ENCODE data around the gene BRINP3.
"Not testable (repeated sequence)": the region's sequence is repeated elsewhere in the genome, so short reads cannot be mapped to it uniquely, and the experiment has no call there.

The BRINP3 gene

GRCh38 chr1:190176776-190177175, 300.9 kb downstream of the BRINP3 start:
- no peak for DNase-seq

DNA sequence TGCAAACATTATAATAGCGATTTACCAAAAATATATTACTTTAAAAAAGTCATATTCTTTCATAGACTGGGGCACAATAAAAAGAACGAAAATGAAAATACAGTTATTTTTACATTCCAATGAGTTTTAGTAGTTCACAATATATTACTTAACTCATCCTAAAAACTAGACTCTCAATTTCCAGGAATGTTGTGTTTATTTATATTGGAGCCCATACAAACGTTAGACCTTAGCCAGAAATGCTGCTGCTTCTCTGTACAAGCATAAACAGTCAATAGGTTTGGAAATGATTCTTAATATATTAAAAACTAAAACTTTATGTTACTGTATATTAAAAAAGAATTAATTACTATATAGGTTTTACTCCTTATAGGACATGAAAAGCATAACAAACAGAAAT, 302.3 kb downstream of the BRINP3 start:
- no peak for DNase-seq

DNA sequence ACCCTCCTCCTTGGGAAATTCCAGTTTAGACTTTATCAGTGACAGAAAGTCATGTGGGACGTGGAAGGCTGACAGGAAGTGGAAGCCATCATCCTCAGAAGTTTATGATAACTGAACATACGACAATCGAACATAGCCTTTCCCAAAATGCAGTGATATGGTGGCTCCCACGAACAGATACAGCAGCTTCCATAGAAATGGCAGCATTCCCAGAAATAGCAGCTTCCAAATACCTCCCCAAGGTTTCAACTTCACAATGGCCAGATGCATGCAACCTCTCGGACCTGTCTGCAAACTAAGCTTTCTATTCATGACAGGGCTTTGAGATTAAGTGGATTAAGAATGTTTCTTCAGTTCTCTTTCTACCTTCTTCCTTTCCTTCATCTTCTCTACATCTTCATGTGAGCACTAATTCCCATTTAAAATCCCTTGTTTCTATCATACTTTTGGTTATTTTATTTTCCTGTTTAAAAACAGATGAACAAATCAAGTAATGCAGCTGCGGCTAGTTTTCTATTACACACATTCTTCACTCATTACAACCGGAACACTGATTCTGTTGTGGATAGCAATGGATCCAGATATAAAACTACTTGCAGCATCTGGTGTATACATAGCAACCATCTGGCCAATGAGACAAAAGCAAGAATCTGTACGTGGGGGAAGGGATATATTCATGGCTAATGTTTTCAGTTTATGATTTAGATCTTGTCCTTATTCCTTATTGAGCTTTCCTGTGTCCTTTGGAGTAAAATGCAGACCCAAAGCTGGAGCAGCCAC, 304.8 kb downstream of the BRINP3 start:
- DNase-seq = no peak

- no peak for DNase-seq
Measured at GRCh38 chr1:190170321-190170720, 307.3 kb downstream of the BRINP3 start.

DNA sequence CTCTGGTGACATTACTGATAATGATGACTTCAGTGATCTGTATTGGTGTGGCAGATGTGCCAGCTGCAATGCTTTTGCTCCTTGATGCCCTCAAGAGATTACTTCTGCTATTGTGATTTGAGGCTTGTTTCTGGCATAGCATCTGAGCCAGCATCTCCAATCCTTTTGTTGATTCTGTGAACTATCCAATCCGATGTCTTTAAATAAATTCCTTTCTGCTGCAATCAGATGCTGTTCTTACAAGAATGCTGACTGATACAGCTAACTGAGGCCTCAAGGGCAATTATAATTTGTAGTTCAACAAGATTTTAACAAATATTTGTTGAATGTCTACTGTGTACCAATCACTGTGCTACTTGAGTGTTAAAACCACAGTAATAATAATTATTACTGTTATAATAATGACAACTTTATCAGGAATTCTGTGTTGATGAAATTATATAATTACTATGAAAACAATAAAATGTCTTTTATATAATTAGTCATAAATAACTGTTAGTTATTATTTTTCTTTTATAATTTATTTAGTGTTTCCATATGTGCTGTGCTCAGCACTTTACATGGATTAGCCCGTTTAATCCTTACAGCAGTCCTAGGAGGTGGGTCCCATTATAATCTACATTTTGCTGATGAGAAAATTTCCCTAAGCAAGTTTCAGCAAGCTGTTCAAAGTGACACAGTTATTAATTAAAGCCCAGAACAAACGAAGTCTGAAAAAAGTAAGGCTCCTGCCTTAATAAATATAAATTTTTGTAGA, 308.2 kb downstream of the BRINP3 start:
- no peak for DNase-seq

DNA sequence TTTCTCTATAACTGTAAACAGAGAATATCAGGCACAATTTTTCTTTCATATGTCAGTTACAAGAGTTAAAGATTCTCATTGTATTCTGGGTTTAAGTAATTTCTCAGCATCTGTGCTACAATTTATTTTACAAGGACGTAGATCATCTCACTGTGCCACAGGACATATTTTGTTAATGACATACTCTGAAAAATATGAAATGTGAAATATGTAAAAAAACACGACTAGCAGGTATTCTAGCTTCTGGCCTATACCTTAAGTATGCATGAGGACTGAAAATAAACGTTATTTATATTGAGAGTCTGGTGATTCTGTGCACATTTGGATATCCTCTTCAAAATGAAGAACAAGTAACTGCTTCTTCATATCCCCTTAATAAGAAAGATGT, 308.8 kb downstream of the BRINP3 start:
- no peak for DNase-seq

- no peak for DNase-seq
Measured at GRCh38 chr1:190168116-190168892, 309.4 kb downstream of the BRINP3 start.

GRCh38 chr1:190159146-190159545, 318.5 kb downstream of the BRINP3 start:
- DNase-seq = no peak

DNA sequence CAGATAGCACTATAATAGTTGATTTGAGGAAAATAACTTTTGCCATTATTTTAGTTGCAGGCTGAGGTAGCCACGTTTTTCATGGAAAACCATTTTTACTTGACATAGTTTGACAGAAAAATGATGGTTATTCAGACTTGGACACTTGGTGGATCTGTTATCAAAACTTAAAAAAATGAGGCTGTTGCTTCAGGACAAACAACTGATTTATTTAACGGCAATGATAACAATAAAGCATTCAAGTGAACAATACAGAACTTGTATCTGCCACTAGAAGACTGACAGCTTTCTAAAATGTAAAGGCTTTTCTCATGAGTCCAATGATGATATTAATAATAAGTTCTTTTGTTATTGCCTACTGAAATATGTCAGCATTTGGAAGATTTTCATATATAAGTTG, 322.9 kb downstream of the BRINP3 start:
- no peak for DNase-seq

- DNase-seq = no peak
Measured at GRCh38 chr1:190147616-190148015, 330.0 kb downstream of the BRINP3 start.

DNA sequence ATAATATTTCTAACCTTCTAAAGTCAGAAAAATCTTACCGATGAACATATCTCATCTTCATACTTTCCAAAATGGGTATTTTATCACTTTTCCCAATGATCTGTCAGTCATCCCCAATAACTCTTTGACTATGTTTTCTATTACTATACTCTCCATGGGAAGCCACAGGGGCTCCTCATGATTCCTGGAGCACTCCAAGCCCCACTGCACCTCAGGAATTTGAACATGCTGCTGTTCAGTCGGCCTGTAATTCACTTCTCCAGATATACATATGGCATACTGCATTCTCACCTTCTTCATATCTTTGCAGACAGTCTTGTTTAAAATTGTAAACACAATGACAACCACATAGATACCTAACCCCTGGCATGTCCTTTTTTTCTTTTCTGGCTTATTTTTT, 333.0 kb downstream of the BRINP3 start:
- no peak for DNase-seq

DNA sequence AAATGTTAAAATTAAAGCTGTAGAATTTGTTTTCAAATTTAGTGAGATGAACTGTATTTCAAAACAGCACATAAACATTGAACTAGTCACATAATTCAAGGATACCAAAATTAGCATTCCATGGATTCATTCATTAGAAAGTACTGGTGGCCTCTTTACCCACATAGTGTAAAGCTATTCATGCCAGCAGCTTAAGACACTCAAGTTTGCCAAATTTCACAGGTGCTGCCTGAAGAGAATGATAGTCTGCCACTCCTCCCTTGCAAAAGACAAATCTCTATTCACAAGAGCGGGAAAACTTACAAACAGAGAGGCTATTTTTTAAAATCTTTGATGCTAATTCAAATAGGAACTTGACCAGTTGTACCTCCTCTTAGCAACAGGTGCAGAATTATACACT, 337.0 kb downstream of the BRINP3 start:
- no peak for DNase-seq

DNA sequence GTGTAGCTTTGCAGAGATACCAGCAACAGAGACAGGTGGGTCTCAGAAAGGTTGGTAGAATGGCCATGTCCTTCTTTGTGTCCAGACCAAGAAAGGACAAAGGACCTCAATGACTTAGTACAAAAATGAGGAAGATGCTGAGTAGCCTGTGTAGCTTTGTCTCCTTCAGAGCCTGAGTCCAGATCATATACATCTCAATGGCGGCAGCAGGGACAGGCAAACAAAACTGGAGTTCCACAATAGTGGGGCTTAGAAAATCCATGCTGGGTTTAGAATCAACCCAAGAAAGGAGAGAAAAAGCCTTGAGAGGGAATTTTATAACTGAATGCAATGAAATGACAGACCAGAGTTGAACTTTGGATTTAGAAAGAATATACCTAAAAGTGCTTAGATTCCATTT, 339.0 kb downstream of the BRINP3 start:
- no peak for DNase-seq

DNA sequence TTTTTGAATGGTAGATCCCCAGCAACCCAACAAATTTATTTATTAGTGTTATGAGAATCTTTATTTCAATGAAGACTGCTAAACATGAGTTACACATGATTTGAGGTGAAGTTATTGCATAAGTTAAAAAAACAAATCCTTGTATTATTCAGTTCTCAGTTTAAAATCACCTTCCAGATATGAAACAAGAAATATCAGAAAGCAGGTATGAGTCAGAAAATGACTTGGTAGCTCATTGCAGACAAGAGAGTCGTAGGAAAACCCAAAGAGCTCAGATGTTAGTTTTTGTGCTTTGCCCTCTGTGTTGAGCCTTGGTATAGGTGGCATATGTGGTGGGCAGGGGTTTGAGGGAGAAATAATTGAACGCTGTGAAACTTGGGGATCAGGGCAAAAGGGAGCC, 339.4 kb downstream of the BRINP3 start:
- no peak for DNase-seq

DNA sequence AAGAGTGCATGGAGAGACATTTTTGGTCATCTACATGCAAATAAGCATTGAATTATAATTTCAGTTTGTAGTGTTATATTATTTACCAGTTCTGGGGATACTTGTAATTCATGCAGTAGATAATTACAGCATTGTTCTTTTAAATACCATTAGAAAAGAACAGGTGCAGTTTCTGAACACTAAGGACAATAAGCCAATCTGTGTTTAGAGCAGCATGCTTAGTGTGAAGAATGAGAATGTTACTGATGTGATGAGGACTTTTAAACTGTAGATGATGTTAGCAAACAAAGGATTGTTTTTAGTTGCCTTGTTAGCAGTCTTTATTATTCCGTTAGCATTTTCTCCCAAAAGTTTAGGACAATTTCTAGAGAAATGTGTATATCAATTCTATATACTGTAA, 348.3 kb downstream of the BRINP3 start:
- no peak for DNase-seq

DNA sequence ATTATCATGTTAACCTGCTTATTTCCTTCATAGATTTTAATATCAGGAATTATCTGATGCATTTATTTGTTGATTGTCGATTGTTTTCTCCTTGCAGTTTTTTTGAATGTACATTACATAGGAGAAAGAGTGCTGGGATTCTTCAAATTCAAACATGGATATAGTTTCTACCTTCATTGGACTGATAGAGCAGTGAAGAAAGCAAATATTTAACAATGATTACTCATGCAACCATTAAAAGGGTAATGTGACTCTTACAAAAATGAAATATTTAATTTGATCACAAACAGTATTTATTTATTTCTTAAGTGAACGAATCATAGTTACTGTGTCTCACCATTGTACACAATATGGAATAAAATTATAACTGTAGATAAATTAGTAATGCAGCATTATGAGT, 350.9 kb downstream of the BRINP3 start:
- DNase-seq = no peak

- DNase-seq = no peak
Measured at GRCh38 chr1:190124068-190124467, 353.6 kb downstream of the BRINP3 start.

DNA sequence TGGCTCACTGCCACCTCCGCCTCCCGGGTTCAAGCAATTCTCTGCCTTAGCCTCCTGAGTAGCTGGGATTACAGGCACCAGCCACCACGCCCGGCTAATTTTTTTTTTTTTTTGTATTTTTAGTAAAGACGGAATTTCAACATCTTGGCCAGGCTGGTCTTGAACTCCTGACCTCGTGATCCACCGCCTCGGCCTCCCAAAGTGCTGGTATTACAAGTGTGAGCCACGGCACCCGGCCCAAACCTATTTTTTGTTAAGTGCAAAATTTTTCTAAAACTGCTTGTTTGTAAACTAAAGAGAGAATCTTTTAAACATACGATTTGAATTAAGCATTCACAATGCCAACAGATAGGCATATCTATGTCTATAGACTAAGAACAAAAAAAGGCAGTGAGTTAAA, 357.1 kb downstream of the BRINP3 start:
- DNase-seq = not testable (repeated sequence)

GRCh38 chr1:190119683-190120082, 358.0 kb downstream of the BRINP3 start:
- DNase-seq = no peak

DNA sequence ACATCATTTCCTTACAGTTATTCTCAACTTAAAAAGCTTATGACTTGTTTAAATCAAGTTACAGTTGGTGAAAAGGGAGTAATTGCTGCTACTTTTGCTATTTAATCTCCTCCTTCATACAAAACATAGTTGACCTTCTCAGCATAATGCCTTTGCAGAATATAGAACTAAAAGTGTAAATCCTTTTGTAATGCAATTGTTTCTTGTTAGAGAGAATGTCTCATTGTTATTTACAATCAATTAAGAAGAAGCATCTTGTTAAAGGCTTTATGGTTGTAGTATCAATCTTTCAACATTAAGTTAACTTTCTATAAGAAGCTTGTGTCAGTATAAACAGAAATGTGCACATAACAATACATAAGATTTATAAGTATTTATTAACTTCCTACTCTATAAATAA, 360.7 kb downstream of the BRINP3 start:
- no peak for DNase-seq

DNA sequence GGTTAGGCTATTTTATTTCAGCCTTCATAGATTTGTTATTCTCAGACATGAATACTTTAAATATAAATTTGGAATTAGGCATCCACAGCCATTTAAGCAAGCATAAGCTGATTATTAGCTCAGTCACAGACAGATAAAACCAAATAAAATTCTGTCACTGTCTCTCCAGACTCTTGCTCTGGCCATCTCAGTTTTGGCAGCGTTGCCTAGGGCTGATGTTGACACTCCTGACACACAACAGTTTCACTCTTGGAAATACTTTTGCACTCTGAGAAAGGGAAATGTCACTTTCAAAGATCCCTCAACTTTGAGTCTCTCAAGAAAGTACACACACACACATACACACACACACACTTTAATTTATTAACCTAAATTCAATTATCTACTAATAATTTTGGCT, 372.7 kb downstream of the BRINP3 start:
- DNase-seq = no peak

GRCh38 chr1:190102757-190103326, 374.8 kb downstream of the BRINP3 start:
- DNase-seq = no peak

DNA sequence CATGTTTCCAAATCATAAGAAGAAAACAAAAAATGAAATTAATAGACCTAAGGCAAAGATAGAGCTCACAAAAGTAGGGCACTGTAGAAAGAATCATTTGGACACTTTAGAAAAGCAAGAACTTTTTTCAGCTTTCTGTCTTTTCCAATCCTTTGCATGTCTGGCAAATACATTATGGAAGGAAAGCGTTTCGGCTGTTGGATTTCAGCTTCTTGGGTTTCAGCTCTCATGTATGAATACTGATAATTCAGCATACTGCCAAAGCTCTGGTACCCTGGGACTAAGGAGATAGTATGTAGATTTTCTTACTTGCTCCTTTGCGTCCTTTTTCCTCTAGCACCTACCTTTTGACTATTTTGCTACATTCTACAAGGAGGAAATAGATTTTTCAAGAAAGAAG, 375.9 kb downstream of the BRINP3 start:
- DNase-seq = no peak
